ENCODE results near the gene DSPP.
"Not testable (repeated sequence)": the region's sequence is repeated elsewhere in the genome, so short reads cannot be mapped to it uniquely, and the experiment has no call there.

DSPP gene

GRCh38 chr4:87608229-87608628 lies at the start of gene DSPP:
DSPP (plus strand) TSS chr4:87608529; CDS start chr4:87610909, 2,380 bp downstream.
- DNase-seq = no peak

DNA sequence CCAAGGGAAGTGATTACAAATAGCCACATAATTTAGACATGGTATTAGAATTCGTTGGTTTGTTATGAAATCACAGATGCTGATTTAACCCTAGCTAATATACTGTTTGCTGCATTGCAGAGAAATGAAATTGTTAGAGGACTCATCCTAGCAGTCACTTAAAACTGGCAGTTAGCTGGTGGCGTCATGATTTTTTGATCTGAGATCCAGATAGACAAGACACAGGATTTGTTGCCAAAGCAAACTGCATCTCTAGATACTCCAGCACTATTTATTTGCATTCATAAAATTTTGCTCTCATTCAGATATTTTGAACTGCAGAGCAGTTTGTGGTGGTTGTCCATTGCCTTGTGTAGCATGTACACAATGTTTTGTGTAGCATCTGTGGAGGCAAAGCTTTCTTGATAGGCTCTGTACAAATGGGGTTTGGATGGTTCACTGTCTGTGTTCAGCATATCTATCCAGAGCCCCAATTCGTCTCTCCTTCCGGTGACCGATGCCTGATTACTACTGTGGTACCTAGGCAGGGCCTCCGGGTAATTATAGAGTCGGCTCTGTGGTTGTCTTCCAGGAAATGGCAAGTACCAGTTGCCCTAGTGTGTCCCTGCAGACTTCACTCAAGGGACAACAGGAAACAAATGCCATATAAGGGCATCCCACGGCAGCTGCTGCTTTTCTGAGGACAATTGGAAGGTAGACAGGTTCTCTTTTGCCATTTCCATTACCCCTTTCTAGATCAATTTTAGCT lies 49.1 kb upstream of the DSPP start:
- no peak for DNase-seq

- no peak for DNase-seq
These were observed 47.5 kb upstream of the DSPP start for GRCh38 chr4:87560802-87561201.

DNA sequence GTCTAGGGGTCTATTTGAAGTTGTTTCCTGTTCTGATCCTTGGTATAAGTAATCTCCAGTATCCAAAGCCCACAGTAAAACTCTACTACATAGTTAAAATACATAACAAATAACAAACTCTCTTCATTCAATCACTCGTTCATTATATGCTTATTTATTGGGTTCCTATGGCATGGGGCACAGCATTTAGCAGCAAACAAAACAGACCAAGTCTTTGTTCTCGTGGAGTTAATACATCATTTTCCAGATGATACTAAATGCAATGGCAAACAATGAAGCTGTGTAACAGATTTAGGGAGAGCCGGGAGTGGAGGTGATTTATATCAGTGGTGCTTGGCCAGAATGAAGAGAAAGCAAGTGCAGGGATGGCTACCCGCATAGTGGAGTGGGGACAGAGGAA lies 42.6 kb upstream of the DSPP start:
- no peak for DNase-seq

DNA sequence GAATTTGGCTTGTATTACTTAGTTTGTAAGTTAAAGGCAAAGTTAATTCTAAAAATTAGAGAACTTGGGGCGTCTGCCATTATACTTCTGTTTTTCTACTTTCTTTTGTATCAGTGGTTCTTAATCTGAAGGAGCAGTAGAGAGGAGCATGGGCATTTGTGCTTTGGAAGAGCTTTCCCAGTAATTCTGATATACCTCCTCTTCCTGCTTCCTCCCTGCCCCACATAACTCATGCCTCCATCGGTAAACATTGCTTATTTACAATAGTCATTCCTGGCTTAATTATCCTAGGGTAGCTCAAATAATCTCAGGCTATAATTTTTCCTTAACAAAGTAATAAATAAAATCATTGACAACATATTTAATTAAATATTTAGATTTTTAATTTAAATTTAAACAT lies 42.1 kb upstream of the DSPP start:
- no peak for DNase-seq

DNA sequence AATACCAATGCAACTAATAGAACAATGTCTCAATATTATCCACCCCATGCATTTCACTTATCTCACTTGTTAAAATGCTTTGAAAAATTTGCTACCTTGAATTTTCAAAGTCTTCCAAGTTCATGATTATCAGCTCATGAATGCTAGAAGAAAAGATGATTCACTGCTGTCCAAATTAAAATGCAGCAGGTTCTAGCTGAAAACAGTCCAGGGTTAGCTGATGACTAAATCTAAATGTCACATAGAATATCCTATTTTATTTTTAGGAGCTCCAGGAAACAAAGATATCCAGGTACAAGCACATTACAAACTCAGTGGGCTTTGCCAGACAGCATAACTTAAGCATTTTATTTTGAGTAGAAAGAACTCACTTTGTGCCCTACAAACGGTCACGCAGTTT lies 41.1 kb upstream of the DSPP start:
- DNase-seq = no peak

DNA sequence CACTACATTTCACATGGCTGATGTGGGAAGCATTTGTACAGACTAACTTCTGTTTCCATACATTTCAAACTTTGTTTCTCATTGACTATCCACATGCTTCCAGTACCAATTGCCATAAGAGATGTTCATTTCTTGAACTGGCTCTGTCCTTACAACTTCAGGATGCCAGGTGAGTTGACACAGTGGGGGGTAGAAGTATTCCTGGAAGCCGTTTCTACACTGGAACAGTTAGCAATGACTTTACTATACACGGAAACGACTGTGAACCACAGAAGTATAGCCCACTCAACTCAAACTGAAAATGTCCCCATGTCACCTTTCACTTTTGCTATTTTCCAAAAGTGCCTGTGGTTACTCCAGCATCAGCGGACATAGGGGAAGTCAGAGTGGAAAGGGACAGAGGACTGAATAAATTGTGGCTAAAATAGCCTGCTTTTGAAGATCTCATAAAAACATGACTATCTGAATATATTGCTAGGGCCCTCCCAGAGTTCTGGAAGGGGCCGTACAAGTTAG lies 38.0 kb upstream of the DSPP start:
- no peak for DNase-seq

GRCh38 chr4:87574376-87574775 lies 34.0 kb upstream of the DSPP start:
- not testable (repeated sequence) for DNase-seq

GRCh38 chr4:87574996-87575395 lies 33.3 kb upstream of the DSPP start:
- no peak for DNase-seq

GRCh38 chr4:87575408-87575807 lies 32.9 kb upstream of the DSPP start:
- DNase-seq = no peak

- no peak for DNase-seq
These were observed 32.3 kb upstream of the DSPP start for GRCh38 chr4:87575983-87576382.

DNA sequence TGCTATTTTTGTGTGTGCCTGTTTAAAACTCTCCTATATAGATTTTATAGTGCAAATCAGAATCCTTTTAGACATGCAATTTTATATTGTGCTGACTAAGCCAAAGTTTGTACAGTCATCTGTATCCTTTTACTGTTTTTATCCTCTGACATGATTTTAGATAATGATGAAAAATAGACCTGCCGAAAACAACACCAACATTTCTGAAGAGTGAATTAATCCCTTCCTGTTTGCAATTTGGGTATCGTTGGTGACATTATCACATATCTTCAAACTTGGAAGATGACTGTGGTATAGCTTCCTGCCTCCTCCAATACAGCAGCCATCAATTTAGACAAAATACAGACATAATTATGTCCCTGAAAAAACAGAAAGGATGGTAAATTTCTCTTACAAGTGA lies 28.9 kb upstream of the DSPP start:
- no peak for DNase-seq

DNA sequence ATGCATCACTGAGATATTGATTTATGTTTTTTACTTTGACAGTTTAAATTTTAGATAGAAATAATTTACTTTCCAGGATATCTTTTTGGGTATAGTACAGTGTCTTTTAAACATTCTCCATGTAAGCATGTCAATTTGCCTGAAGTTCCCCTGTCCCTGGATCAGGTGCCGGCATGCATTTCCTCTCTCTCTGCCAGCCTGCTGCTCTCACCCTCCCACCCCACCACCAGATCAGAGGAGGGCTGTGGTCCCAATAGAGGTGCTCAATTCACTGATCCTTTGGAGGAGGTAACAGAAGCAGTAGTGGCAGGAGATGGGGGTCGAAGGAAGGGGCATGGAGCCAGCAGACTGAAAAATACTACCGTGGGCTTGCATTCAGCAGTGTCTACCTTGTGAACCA lies 28.3 kb upstream of the DSPP start:
- DNase-seq = no peak

DNA sequence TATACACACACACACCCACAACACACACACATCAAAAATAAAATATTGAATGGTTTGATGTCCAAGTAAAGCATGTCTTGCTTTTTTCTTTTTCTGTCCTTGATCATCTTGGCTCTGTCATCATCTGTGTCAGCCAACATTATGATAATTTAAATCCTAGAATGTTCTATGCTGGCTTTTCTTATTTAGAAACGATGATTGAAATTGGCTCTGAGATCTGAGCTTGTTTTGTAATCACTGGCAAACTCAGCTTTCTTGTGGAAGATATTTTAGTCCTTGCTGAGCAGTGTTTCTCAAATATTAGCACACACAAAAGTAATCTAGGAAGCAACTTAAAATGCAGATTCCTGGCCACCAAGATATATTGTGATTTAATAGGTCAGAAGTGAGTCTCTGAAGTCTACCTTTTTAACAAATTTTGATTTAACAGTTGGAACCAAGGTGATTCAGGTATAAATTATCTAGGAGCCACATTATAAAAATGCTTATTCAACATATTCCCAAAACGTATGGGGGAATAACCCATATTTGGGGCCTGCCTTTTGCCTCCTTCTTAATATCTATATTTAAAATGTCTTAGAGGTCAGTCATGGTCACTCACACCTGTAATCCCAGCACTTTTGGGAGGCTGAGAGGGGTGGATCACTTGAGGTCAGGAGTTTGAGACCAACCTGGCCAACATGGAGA lies 24.0 kb upstream of the DSPP start:
- DNase-seq = no peak

DNA sequence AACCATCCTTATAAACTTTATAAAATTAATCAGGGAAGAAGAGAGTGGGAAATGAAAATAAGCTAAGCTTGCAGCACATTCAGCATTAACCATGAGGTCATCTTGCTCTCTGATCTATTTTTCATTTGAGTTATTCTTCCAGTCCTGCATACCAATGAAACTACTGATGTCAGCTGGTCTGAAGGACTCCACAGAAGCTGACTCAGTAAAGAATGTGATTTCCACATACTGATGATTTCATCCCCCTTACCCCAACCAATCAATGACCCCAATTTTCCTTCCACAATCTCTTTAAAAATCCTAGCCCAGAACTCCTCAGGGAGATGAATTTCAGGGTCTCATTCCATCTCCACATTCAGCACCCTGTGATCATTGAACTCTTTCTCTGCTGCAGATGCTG lies 18.8 kb upstream of the DSPP start:
- peak in 1 of 2 experiments; percentile 2 for DNase-seq

DNA sequence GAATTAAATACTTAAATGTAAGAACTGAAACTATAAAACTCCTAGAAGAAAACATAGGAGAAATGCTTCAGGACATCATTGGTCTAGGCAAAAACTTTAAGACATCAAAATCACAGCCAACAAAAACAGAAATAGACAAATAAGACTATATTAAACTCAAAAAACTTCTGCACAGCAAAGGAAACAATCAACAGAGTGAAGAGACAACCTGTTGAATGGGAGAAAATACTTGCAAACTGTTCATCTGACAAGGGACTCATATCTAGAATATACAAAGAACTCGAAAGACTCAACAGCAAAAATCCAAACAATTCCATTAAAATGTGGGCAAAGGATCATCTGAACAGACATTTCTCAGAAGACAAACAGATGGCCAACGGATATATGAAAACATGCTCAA lies 16.2 kb upstream of the DSPP start:
- DNase-seq = no peak

DNA sequence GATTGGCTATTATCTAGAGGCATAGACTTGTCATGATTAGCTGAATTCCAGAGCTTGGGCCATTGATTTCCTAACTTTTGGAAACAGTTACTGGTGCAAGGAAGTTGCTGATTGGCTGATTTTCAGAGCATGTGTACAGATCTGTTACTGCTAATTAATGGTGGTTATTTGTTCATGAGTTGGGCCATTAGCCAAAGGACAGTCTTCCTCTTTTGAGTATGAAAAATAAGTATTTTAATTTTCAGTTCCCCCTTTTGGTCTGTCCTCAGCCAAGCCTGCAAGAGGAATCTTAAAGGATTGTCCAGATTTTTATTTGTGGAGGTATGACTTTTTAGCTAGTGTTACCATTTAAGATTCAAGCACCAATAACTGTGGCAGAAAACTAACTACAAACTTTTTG lies 7.0 kb upstream of the DSPP start:
- DNase-seq = no peak

- DNase-seq = no peak
These were observed 6.1 kb downstream of the DSPP start for GRCh38 chr4:87614292-87614890.

DNA sequence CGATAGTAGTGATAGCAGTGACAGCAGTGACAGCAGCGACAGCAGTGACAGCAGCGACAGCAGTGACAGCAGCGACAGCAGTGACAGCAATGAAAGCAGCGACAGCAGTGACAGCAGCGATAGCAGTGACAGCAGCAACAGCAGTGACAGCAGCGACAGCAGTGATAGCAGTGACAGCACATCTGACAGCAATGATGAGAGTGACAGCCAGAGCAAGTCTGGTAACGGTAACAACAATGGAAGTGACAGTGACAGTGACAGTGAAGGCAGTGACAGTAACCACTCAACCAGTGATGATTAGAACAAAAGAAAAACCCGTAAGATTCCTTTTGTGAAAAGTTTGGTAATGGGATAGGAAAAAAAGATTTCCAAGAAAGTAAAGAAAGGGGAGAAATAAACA lies 7.9 kb downstream of the DSPP start:
- no peak for DNase-seq

DNA sequence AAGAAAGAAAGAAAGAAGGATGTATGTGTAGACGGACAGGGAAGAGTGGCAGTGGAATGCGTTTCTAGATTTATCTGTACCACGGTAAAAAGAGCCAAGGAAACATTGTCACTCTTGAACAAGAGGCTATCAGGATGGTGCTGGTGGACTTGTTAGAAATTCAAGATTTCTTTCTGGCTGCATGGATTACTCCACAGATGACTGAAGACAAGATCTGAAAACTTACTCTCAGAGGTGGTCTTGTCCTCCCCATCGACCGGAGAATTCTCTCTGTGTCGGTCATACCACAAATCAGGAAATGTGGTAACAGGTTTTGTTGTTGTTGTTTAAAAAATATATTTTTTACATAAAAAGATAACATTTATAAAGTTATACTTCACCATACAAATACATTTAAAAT lies 11.8 kb downstream of the DSPP start:
- no peak for DNase-seq

DNA sequence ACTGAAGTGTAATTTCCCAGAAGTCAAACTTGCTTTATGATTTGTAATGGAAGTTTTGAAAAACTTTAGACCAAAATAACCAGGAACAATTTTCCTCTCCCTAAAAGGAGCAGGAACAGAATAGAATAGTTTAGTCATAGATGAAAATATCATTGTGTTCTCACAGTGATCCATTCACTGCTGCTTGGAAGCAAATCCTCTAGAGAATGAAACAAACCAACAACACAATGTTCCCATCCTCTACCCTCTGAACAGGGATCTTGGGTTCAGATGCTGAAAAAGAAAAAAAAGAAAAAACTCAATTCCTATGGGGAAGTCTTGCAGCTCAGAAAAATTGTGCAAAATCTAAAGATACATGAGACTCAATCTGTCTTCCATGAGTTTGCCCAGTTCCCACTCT lies 12.2 kb downstream of the DSPP start:
- DNase-seq = no peak

DNA sequence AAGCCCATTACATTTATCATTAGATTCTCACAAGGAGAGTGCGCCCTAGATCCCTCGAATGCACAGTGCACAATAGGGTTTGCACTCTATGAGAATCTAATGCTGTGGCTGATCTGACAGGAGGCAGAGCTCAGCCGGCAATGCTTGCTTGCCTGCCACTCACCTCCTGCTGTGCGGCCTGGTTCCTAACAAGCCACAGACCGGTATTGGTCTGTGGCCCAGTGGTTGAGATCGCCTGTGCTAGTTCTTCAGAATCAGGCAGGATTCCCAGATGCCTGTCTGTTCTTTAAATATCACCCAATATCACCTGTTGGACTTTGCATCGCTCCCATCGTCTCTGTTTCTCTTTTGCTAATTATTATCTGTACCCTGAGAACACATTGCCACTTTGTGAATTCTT lies 14.0 kb downstream of the DSPP start:
- no peak for DNase-seq

- no peak for DNase-seq
These were observed 16.4 kb downstream of the DSPP start for GRCh38 chr4:87624698-87625097.

DNA sequence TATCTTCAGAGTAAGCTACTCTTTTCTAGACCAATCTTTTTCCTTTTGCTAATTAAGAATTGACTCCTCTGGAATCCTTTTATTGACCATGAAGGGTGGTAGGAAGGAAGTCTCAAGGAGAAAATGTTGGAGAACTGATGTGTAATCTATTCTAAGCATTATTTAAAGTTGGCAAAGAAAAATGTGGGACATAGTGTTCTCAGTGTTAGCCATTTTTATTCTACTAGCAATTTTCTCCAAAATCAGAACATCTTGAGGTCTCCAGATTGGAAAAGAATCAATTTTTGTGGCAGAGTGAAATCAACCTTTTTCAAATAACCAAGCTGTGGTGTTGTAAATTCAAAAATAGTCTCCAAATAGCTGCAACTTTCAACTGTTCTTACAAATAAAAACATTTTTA lies 23.3 kb downstream of the DSPP start:
- no peak for DNase-seq

Data from SW 1271 (cell line).